ENCODE results near the gene SLC25A29.
"Not testable (repeated sequence)": the region's sequence is repeated elsewhere in the genome, so short reads cannot be mapped to it uniquely, and the experiment has no call there.

SLC25A29 gene

DNA sequence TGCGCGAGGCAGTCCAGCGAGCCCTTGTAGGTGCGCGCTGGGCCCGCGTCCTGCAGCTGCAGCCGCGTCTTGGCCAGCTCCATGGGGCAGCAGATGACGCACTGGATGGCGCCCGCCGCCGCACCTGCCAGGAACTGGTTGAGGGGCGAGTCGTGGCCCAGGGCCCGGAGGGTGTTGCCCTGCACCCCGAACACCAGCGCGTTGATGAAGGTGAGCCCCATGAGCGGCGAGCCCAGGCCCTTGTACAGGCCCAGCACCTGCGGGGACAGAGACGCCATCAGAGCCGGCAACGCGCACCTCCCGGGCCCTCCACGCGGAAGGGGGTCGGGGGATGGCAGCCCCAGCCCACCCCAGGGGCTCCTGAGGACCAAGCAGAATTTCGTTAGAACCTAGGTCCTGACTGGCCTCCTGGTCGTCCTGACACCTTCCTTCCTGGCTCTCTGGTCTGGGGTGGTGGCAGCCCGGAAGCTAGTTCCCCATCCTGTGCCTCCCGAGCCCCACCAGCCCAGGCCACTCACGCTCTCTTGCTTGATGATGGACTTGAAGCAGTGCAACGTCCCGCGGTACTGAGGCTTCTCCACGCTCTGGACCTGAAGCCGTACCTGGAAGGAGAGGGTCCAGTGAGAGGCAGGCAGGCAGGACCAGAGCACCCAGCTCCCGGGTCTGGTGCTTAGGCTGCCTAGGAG lies 13.3 kb downstream of the SLC25A29 start:
- DNase-seq, result no peak

DNA sequence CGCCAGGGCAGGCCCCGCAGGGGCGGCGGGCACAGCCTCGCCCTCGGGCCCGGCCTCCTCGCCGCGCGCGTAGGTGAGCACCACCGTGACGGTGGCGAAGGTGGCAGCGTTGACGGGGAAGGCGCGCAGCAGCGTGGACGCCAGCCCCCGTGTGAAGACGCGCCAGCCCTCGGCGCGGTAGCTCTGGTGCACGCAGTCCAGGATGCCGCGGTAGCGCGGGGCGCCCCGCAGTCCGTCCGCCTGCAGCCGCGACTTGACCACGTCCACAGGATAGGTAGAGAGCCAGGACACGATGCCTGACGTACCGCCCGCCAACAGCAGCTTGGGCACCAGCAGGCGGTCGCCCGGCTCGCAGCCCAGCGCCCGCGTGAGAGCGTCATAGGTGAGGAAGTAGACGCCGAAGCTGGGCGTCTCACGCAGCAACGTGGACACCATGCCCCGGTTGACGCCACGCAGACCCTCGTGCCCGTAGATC lies 13.9 kb downstream of the SLC25A29 start:
- DNase-seq, result no peak

DNA sequence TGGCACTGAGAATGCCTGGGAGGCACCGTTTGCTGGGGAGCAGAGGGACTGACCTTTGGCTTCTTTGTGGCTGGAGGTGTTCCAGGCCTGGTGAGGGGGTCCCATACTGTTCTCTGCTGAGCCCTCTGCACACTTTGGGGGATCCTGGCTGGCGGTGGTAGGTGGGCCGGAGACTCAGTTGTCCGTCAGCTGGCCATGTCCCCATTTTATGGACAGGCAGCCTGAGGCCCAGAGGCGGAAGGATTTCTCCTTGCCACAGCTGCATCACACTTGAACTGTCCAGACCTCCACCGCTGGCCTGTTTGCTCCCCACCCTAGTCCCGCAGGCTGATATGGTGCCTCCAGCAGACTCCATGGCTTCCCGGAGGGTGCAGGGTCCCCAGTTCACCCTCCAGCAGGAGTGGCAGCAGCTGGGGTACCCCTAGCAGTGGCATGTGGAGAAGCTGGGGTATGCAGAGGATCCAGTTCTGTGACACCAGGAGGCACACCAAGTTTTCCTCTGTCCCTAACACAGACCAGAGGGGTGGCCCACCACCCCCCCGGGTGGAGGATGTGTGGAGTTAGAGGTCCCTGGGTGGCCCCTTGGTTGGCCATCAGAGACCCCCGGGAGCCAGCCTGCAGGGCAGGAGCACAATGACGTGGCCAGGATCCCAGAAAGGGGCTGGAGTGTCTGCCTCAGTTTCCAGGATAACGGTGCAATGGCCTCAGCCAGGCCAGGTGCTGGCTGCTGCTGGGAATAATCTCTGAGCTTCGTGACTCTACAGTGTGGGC lies 14.8 kb downstream of the SLC25A29 start:
- no peak for DNase-seq

DNA sequence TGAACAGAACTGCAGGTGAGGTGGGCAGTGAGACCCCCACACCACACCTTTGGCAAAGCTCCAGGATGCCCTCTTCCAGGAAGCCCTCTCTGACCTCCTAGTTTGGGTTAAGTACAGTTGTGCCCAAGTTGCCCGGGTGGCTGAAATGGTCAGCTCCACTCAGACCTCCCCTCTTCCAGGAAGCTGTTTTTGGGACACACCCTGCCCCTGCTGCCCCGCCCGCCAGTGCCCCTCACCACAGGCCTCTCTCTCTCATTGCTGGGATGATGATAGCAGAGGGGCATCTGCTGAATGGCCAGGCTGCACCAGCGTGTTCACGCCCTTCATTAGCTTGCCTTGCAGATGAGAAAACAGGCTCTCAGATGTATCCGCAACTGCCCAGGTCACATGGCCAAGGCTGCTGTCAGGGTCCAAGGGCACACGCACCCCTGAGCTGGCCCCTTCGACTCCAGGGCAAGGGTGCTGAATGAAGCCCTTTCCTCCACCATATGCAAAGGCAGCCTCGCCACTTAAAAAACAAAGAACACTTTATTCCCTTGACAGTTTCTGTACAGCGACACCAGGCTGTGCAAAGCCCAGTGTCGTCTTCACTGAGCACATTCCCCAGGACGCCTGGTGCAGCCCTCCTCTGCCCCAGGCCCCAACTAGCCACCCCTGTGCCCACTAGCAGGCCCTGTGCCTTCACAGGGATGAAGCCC lies 15.5 kb downstream of the SLC25A29 start:
- no peak for DNase-seq

DNA sequence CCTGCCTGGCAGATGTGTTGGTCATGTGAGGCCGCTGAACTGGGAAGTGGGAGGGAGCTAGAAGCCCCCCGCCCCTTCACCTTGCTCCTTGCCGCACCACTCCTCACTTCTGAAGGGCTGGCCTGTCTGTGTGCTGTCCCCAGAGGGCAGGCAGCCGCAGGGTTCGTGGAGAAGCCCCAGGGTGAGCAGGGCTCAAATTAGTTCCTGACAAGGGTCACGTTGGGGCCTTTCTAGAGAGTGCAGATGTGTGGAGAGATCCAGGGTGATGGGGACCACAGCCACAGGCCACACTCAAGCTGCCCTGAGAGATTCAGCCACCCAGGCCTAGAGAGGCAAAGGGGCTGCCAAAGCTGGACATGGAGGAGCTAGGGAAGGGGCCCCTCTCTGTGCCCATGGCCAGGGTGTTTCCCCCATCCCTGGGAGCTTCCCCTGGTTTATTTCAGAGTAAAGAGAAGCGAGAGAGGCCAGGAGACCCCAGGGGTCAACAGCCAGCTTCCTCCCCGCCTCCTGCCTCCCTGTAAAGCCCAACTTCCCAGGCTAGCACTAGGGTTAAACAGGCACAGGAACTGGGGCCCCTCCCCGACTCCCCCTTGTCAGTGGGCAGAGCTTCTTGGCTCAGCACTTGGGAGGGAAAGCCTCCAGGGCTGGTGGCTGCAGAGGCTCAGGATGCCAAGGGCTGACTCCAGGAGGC lies 16.2 kb downstream of the SLC25A29 start:
- no peak for DNase-seq

DNA sequence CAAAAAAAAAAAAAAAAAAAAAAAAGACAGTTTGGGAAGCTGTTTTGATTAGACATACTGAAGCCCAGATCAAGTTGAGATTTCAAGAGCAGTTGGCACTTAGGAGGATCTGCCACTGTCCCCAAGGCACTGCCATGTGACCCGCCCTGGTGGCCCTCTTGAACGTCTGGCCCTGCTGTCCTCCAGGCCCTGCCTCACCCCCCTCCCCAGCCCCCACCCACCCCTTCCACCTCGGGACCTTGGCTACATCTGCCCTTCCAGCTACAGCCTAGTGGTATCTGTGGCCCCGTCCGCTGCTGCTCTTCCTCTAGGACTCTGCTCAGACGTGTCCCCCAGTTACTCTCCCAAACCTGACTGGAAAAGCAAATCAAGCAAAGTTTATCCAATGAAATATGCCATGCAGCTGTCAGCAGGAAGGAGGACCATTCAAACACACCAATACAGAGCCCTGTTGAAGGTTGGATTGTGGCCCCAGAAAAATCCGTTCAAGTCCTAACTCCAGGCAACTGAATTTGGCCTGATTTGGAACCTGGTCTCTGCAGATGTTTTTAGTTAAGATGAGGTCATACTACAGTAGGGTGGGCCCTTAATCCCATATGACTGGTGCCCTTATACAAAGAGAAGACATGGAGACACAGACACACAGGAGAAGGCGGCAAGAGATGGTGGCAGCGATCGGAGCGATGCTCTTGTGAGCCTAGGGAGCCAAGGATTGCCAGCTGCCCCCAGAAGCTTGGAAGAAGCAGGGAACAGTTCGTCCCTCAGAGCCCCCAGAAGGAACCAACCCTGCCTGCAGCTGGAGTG lies 17.7 kb downstream of the SLC25A29 start:
- DNase-seq, result no peak

DNA sequence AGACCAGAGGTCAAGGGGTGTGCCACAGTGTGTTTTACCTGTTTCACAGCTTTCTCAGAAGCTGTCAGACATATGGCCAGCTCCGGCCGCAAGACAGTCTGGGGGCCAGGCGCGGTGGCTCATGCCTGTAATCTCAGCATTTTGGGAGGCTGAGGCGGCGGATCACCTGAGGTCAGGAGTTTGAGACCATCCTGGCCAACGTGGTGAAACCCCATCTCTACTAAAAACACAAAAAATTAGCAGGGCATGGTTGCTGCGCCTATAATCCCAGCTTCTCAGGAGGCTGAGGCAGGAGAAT lies 18.3 kb downstream of the SLC25A29 start:
- not testable (repeated sequence) for DNase-seq

DNA sequence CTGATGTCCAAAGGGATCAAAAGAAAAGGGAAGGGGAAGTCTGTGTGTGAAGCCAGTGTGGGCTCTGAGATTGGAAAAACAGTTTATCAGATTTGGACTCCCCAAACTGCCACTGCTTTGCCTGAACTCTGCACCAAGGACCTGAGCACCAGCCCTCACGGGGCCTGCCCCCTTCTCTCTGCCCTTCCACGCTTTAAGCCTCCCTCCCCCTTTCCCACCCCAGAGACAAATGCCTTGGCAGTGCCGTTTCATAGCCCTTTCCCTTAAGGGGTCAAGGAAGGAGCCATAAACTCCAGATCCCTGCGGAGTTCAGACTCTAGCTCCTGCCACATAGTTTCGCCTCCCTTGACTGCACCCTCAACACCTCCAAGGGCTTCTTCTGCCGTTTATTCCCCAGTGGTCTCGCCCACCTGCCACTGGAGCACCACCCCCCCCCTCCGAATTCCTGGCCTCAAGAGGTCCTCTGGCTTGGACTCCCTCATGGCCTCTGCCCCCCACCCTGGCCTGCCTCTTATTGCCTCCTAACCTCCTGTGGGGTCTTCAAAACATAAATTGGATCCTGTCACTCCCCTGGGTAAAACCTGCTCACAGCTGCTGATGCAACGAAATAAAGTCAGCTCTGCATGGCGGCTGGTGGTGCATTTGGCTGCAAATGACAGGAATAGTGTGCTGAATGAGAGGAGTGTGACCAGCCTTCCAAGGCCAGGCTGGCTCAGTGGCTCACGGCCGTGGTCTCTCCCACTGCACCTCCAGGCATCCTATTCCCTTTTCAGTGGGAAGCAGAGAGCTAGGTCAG lies 18.8 kb downstream of the SLC25A29 start:
- no peak for DNase-seq

DNA sequence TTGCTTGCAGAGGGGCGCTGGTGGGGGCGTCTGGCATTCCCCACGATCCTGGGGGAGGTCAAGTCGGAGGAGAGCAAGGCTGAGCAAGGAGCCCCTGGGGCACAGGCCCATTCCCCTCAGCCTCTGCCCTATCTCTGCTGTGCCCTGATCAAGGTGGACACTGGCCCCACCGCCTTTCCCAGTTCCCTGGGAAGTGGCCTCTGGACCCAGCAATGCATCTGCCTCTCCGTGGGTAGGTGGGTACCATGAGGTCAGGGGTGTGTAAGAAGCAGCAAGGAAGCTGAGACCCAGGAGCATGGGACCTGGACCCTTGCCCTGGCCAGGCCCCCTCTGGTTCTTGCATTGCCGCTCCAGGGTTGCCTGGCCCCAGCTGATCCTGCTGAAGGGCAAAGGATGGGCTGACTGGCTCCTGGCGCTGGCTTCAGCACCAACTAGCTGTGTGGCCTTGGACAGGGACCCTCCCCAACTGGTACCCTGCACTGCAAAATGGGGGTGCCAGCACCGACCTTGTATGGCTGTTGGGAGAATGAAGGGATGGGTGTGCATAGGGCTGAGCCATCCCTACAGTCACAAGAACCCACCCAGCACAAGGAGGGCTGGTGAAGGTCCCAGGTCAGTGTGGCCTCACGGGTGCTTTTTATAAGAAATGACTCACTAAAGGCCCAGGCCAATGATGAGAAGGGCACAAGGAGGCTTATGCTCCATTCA lies 19.6 kb downstream of the SLC25A29 start:
- DNase-seq, result no peak

DNA sequence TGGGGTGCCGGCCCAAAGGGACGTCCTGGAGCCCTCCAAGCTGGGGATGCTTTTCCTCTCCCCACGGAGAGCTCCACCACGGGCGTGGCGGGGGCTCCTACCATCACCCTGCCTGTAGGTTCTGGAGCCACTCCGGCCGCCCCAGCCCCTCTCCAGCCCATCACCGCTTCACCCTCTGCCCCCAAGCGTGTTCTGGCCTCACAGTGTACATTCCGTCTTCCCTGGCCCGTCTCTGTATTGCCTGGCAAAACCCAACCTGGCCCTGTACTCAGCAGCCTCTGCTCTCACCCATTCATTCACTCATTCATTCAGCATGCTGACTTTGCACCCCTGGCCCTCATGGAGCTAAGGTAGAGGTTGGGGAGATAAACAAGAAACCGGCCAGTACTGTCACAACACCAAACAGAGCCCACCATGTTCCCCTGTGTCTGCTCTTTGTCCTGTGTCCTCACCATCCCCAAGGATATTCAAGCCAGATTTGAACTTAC lies 20.3 kb downstream of the SLC25A29 start:
- DNase-seq, result no peak

DNA sequence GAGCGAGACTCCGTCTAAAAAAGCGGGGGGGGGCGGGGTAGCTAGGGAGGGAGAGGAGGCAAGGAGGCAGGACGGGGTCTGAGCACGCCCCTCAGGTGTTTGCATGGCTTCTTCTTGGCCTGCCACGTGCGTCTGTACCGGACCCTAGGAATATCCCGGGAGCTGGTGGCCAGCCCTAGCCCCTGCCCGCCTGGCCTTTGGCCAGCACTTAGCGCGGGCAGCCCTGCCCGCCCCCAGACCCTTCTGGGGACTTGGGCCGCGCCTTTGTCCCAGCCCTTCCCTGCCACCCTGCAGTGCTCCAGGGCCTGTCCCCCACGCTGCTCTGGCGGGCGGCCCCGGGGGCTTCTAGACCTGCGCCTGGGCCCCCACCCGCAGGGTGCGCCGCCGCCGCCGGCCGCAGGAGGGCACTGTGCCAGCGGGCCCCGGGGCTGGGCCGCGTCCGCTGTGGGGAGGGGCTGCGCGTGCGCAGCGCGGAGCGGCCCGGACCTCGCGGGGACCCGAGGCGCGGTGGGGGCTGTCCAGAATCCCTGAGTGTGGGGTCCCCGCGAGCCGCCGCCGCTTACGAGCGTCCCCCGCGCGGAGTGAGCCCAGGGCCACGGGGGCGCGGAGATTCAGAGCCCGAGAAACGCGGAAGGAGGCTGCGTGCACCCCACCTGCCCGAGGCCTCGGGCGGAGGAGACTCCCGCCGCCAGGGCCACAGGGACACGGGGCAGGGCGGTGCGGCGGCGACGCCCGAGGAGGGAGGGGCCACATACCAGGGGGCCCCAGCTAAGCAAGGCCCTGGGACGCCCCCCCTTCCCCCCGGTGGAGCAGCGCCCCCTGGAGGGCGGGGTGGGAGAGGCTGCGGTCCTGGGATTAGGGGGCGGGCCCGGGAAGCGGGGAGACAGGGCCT lies 21.0 kb downstream of the SLC25A29 start:
- peak; percentile 79 for DNase-seq

DNA sequence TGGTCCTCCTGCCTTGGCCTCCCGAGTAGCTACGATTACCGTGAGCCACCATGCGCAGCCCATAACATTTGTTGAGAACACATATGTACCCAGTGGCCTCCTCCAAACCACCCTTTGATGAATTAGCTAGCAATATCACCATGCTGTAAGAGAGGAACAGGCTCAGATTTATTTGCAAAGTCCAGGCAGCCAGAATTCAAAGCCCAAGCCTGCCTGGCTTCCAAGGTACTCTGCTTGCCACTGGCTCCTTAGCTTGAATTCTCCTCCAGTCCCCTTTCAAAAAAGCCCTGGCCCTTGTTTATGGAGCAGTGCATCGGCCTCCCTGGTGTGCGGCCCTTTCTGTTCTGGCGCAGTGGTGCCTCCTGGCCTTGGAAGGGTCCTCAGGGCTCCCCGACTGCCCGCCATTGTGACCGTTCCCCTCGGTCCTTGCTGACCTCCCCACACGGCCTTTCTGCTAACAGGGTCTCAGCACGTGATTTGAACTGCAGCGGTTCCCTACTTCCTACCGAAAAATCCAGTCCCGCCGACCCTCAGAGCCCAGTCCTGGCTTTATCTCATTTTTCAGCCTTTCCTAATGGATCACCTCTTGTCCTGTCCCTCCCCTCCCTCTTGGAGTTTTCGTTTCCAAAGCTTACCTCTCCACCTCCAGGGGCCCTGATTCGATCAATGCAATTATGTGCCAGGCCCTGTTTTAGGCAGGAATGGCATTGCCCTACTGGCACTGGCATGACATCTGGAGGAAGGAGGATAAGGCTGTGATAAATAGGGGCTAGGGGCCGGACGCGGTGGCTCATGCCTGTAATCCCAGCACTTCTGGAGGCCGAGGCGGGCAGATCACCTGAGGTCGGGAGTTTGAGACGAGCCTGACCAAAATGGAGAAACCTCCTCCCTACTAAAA lies 22.0 kb downstream of the SLC25A29 start:
- no peak for DNase-seq

DNA sequence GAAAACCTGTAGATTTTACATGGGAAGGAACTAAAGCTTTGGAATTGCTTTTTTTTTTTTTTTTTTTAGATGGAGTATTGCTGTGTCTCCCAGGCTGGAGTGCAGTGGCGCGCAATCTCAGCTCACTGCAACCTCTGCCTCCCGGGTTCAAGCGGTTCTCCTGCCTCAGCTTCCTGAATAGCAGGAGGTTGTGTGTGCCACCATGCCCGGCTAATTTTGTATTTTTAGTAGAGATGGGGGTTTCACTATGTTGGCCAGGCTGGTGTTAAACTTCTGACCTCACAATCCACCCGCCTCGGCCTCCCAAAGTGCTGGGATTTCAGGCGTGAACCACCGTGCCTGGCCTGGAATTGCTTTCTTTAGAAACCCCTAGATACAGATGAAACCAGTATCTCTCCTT lies 22.8 kb downstream of the SLC25A29 start:
- not testable (repeated sequence) for DNase-seq

DNA sequence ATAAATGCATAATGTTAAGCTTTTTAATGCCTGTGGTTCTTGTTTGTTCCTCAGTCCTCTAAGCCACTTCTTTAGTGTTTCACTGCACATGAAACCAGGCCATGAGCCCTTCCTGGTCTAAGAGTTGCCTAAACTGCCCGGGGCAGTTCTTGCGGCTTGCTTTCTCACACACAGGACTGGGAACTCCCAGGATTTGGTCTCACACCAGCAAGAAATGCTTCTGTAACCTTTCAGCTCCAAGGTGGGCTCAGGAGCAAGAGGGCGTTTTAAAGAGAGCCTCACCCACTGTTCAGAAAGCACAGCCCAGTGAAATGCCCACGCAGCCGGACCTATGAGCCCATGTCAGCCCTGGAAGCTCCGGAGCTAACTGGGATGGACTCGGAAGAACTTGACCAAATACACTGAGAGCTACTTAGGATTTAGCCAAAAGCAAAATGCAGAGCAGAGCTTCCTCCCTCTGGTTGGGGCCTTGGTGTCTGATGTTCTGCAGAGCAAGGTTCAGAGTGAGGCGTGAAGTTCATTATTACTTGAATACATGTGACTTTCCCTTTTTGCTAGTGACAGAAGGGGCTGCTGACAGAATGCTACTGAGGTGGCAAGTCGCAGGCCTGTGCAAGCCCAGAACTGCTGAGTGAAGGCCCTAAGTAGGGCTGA lies 23.4 kb downstream of the SLC25A29 start:
- DNase-seq, result no peak

DNA sequence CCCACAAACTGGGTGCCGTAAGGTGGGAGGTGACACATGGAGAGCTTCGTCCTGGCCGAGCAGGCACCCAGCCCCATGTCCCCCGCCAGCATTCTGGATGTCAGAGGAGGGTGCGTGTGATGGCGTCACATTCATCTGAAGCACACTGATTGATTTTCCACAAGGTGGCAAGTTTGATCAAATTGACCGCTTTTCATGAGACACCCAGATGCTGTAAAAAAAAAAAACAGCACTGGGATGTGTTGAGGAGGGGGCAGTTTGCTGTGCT lies 24.2 kb downstream of the SLC25A29 start:
- no peak for DNase-seq

DNA sequence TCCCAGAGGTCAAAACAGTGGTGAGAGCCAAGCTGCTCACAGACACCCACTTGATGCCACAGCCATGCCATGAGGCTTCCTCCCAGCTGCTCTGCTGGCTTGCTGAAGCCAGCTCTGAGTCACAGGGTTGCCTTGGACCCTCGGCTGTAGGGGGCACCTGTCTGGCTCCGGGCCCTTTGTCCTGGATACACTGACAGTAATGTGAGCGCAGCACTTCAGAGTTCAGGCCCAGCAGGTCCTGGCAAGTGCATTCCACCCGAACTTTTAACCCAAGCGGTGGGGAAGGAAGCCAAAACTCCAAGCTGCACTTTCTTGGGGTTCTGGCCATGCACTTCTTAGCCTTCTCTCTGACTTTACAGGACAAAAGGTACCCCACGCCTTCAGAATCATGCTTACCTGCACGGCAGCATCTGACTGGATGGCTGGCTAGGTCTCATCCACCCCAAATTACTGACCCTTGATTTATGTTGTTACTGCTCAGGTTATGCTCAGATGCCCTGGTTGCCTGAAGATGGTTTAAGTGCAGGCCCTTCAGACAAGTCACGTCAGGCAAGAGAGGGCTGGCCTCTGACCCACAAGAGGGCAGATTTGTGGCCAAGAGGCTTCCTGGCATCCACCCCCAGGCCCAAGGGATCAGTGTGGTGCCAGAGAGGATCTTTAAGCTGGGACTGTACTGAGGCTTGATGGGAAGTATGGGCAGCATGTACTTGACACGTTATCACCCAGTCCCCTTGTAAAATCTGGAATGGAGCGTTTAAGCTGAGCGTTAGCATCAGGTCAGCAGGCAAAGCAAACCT lies 24.8 kb downstream of the SLC25A29 start:
- DNase-seq, result no peak

DNA sequence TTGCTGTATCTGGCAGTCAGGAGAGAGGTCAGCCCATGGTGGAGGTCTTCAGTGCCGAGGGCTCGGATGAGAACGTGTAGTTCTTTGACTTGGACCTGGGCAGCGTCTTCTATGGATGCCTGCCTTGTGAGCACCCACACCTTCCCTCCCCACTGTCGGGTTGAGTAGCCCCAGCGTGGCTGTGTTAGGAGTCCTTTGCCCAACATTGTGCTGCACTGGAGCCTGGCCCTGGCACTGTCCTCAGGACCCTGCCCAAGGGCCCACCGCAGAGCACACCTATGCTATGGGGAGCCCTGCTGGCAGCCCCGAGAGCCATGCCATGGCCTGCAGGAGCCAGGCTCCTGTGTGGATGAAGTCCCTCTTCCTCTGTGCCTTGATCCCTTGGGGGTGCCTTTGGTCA lies 26.7 kb downstream of the SLC25A29 start:
- DNase-seq, result no peak

DNA sequence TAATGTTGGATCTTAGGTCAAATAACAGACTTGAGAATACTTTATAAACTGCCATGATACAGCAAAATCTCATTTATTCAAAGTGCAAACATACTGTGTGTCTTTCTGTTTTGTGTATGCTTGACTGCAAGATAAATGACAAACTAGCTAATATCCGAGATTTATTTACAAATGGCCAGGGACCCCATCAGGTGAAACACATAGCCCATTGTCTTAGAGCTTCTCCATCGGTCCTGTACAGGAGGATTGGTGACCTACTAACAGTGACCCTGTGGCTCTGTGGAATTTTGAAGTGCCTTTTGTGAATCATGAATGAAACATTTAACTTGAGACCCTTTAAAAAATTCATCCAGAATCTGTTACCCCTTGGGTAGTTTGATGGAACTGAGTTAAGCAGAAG lies 27.1 kb downstream of the SLC25A29 start:
- no peak for DNase-seq

All from NCI-H345 (cell line).